ENCODE data around the gene FMNL2. TPM values are rescaled to one million over a fixed set of nuclear protein-coding genes. Genes with fewer than 3 reads are reported as not detected.

Gene FMNL2
- total RNA-seq, 1 experiment from 2014 or later: 38.2 TPM

DNA sequence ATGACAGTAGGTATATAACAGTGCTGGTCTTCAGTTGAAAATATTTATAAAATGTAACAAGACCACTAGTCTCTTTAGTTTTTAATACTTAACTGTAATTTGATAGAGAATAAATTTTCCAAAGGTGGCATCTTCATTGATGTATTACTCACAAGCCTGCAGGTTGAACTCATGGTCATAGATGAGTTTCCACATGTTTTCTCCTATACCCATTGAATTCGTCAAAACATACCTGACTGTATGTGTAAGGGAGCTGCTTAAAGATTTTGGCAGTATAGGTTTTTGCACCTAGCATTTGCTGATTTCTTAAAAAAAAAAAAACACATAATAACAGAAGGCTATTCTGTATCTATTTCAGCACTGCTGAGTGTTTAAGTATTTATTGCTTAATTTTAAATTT, 112.9 kb downstream of the FMNL2 start:
- POLR2A ChIA-PET: no interaction called here
- no peak for DNase-seq
- H3K9me3 ChIP-seq: no peaks in the 10 kb centered on the region
- Mint-ChIP-seq H3K9me3 (ENCODE audit: unreplicated experiment) (peaks cover 7% of the 10 kb centered on the region), H3K4me1 (ENCODE audit: low read depth, unreplicated experiment) (peaks cover 18% of the 10 kb centered on the region), H3K27ac (ENCODE audit: unreplicated experiment) (no peak overlapping the region), H3K36me3 (ENCODE audit: insufficient read depth, unreplicated experiment) (peaks cover 4% of the 10 kb centered on the region), H3K4me3 (ENCODE audit: unreplicated experiment) (no peak overlapping the region), H3K27me3 (ENCODE audit: insufficient read depth, unreplicated experiment) (no peaks in the 10 kb centered on the region)
- no peaks in the 10 kb centered on the region for H3K4me1 ChIP-seq
- H3K4me3 ChIP-seq (ENCODE audit: low read depth, low read length): no peak overlapping the region
- CTCF ChIA-PET: no interaction called here
- no peaks in the 10 kb centered on the region for H3K36me3 ChIP-seq (ENCODE audit: control insufficient read depth, insufficient read depth, low read length)
- no peaks in the 10 kb centered on the region for H3K27me3 ChIP-seq (replicated peaks; ENCODE audit: control insufficient read depth, insufficient read depth, low read length)
- BruUV-seq (replicated peaks): no TSS peak
- TF ChIP-seq, protein P1, sequence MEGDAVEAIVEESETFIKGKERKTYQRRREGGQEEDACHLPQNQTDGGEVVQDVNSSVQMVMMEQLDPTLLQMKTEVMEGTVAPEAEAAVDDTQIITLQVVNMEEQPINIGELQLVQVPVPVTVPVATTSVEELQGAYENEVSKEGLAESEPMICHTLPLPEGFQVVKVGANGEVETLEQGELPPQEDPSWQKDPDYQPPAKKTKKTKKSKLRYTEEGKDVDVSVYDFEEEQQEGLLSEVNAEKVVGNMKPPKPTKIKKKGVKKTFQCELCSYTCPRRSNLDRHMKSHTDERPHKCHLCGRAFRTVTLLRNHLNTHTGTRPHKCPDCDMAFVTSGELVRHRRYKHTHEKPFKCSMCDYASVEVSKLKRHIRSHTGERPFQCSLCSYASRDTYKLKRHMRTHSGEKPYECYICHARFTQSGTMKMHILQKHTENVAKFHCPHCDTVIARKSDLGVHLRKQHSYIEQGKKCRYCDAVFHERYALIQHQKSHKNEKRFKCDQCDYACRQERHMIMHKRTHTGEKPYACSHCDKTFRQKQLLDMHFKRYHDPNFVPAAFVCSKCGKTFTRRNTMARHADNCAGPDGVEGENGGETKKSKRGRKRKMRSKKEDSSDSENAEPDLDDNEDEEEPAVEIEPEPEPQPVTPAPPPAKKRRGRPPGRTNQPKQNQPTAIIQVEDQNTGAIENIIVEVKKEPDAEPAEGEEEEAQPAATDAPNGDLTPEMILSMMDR (IDR thresholded peaks at IDR 0.05; ENCODE audit: insufficient read depth in 1 of 2, low read depth in 1 of 2, low read length in 1 of 2, severe bottlenecking in 1 of 2, unreplicated experiment in 1 of 2): no peak
- intact Hi-C loops (cut with micrococcal nuclease; ENCODE audit: unreplicated experiment): no loop called here

DNA sequence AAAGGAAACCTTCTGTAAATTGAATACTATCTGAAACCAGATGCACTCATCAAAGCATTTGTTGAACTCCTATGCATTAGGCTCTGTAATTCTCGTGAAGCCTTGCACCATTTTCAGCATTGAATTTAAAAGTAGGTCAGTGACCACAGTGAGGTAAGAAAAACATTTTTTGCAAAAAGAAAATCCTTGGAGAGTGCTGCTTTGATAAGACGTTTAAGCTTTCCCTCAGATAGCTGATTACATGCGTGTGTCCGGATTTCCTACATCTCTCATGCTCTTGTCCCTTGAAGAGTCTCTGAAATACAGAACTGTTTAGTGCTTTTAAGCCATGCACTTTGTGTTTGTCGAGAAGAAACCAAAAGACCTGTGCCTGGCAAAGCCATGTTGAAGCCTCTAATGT, 113.6 kb downstream of the FMNL2 start:
- intact Hi-C loops (cut with micrococcal nuclease; ENCODE audit: unreplicated experiment): no loop called here
- Mint-ChIP-seq H3K9me3 (ENCODE audit: unreplicated experiment) (no peaks in the 10 kb centered on the region), H3K27me3 (ENCODE audit: insufficient read depth, unreplicated experiment) (no peaks in the 10 kb centered on the region), H3K4me1 (ENCODE audit: low read depth, unreplicated experiment) (peaks cover 12% of the 10 kb centered on the region), H3K4me3 (ENCODE audit: unreplicated experiment) (no peak overlapping the region), H3K27ac (ENCODE audit: unreplicated experiment) (no peak overlapping the region), H3K36me3 (ENCODE audit: insufficient read depth, unreplicated experiment) (peaks cover 4% of the 10 kb centered on the region)
- Histone ChIP-seq H3K36me3 (ENCODE audit: control insufficient read depth, insufficient read depth, low read length) (no peaks in the 10 kb centered on the region), H3K27me3 (replicated peaks; ENCODE audit: control insufficient read depth, insufficient read depth, low read length) (no peaks in the 10 kb centered on the region), H3K9me3 (no peaks in the 10 kb centered on the region), H3K4me3 (ENCODE audit: low read depth, low read length) (no peak overlapping the region), H3K4me1 (no peaks in the 10 kb centered on the region)
- no peak for DNase-seq
- TF ChIP-seq, protein P1 (IDR thresholded peaks at IDR 0.05; ENCODE audit: insufficient read depth in 1 of 2, low read depth in 1 of 2, low read length in 1 of 2, severe bottlenecking in 1 of 2, unreplicated experiment in 1 of 2): no peak
- ChIA-PET CTCF (no interaction called here), POLR2A (no interaction called here)
- no TSS peak for BruUV-seq (replicated peaks)

DNA sequence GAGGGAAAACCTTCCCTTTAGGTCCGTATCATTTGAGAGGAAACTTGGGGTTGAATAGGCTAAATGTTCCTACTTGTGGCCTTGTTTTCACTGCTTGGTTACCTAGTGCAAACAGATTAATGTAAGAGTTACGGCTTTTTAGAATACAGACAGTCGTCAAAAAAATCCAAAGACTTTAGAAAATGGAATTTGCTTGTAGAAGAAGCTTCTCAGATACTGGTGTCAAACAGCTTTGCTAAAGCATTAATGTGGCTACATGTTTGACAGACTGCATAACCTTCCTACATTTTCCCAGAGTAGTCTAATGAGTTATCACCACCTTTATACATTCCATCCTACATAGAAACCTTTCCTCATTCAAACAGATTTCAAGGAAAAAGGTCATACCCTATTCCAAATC, 114.6 kb downstream of the FMNL2 start:
- Histone ChIP-seq H3K27me3 (replicated peaks; ENCODE audit: control insufficient read depth, insufficient read depth, low read length) (no peaks in the 10 kb centered on the region), H3K4me1 (no peaks in the 10 kb centered on the region), H3K36me3 (ENCODE audit: control insufficient read depth, insufficient read depth, low read length) (no peaks in the 10 kb centered on the region), H3K9me3 (no peaks in the 10 kb centered on the region), H3K4me3 (ENCODE audit: low read depth, low read length) (no peak overlapping the region)
- Mint-ChIP-seq H3K4me1 (ENCODE audit: low read depth, unreplicated experiment) (peaks cover 12% of the 10 kb centered on the region), H3K9me3 (ENCODE audit: unreplicated experiment) (no peaks in the 10 kb centered on the region), H3K4me3 (ENCODE audit: unreplicated experiment) (no peak overlapping the region), H3K27ac (ENCODE audit: unreplicated experiment) (no peak overlapping the region), H3K27me3 (ENCODE audit: insufficient read depth, unreplicated experiment) (no peaks in the 10 kb centered on the region), H3K36me3 (ENCODE audit: insufficient read depth, unreplicated experiment) (peaks cover 4% of the 10 kb centered on the region)
- POLR2A ChIA-PET: no interaction called here
- CTCF ChIA-PET: no interaction called here
- intact Hi-C loops (cut with micrococcal nuclease; ENCODE audit: unreplicated experiment): no loop called here
- TF ChIP-seq, protein P1 (IDR thresholded peaks at IDR 0.05; ENCODE audit: insufficient read depth in 1 of 2, low read depth in 1 of 2, low read length in 1 of 2, severe bottlenecking in 1 of 2, unreplicated experiment in 1 of 2): no peak
- no peak for DNase-seq
- BruUV-seq (replicated peaks): no TSS peak
